GM15510 (cell line): ENCODE measurements around the gene TRIP12.

ENCODE experiments used
- POLR2A ChIP-seq: IDR thresholded peaks from 3 replicates; pipeline ENCODE4 v1.6.1; 2011; ENCODE audit warnings: borderline replicate concordance; ENCODE audit not compliant: insufficient read length; ENCODE audit errors: extremely low read depth

Gene TRIP12

DNA sequence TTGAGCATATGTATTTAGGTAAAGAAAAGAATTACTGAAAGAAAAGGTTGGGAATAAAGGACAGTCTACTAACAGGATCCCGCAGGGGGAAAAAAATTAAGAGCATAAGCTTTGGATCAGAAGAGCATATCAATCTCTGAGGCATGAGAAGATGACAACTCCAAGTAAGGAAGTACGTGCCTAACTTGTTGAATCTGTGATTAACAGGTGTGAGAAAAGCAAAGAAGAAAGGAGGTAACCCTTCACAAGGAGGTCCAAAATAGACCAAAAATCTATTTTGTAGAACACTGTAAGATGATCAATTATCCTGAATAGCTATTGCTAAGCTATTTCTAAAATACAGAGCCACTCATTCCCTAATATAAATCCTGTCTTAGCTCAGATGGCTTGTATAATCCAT is 32.8 kb downstream of the TRIP12 start:
- TF ChIP-seq POLR2A = no peak

DNA sequence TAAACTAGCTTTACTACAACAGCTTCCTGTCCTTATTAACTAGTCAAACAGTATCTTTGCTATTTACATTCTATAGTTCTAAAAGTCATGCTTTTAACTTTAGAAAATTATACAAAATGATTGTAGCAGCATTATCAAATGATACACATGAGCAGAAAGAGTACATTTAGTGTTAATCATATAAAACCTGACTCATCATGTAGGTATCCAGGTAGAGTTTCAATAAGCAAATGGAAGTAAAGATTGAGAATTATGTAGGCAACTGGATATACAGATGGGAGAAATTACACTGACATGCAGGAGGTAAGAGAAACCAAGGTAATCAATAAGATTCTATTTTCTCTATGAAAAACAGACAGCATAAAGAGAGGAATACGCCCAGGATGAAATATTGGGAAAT is 33.8 kb downstream of the TRIP12 start:
- TF ChIP-seq POLR2A = no peak

DNA sequence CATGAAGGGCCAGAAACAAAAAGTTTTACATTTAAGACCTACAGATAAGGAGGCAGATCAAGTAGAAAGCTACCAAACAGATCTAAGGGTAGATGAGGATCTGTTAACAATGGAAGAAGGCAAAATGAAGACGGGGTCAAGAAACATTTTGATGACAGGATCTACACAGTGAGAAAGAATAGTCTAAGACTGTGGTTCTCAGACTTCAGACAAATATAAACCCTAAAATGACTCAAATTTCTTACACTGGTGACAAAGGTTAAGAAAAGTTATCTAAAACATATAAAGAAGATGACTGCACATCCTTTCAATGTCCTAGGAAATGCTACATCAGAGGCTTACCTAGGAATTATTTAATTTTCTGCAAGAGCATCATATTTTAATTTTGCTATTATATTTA is 34.4 kb downstream of the TRIP12 start:
- no peak for TF ChIP-seq POLR2A

DNA sequence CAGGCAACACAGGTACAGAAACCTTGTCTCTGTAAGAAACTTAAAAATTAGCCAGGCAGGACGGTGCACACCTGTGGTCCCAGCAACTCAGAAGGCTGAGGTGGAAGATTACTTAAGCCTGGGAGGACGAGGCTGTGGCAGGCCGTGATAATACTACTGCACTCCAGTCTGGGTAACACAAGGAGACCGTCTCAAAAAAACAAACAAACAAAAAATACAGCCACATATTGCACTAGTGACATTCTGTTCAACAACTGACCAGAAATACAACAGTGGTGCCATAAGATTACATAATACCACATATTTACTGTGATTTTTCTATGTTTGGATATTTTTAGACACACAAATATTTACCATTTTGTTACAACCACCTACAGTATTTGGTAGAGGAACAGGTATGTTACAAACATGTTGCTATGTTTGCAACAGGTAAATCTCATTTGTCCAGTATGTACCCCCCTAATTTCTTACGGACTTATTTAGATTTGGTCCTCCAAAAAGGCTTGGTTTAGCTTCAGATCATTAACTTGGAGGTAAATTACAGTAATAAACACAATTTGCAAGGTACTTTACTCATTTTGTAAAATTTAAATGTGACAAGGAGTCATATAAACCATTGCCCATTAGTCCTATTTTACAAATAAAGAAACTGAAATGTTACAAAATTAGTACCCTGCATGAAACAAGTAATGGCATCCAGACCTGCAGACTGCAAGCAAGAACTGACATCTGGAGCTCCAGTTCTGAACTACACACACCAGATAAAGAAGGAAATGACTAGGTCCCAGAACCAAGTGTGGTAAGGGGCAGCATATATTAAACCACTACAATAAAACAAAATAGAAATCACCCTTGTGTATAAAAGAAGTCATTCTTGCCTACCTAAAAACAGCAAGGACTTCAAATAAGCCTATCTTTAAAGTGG is 36.8 kb downstream of the TRIP12 start:
- TF ChIP-seq POLR2A = no peak

DNA sequence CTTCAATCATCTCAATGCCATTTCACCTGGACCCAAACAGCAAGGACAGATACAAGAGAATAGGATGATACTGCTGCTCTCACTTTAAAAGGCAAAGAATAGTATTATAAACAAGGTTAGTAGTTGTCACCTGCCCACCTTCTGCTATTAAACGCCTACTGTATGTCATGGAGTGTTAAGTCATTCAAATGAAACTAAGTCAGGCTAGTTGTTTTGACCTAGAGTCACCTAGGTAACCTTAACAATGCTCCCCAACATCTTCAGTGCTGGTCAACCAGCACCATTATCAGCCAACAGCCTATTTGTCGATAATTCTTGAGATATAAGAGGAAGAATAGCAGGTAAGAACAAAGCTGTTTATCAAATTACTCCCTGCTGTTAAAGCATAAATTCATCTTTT is 39.2 kb downstream of the TRIP12 start:
- no peak for TF ChIP-seq POLR2A

DNA sequence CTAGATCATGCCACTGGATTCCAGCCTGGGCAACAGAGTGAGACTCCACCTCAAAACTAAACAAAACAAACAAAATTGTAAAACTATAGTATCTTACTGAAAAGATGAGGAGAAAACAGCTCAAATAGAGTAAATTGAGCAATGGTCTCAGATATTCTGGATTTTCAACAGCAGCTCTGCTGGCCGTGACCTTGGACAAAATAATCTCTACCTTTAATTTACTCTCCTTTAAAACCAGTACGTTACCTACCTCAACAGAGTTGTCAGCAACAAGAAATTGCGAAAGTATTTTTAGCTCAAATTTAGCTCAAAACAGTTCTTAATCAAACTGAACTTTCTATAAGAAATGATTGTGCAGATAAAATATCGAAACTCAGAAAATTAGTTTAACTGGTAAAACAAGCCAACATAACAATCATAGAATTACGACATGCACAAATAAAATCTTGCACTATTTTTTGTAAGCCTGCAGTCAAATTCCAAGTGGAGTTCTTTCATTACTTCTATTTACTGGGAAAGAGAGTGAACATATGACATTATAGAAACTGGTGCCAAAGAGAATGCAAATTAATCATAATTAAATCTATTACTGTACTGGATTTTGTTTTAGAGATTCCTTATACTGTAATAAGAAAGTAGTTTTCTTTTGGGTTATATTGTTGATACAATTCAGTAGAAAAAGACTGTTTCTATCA is 40.8 kb downstream of the TRIP12 start:
- TF ChIP-seq POLR2A = no peak

DNA sequence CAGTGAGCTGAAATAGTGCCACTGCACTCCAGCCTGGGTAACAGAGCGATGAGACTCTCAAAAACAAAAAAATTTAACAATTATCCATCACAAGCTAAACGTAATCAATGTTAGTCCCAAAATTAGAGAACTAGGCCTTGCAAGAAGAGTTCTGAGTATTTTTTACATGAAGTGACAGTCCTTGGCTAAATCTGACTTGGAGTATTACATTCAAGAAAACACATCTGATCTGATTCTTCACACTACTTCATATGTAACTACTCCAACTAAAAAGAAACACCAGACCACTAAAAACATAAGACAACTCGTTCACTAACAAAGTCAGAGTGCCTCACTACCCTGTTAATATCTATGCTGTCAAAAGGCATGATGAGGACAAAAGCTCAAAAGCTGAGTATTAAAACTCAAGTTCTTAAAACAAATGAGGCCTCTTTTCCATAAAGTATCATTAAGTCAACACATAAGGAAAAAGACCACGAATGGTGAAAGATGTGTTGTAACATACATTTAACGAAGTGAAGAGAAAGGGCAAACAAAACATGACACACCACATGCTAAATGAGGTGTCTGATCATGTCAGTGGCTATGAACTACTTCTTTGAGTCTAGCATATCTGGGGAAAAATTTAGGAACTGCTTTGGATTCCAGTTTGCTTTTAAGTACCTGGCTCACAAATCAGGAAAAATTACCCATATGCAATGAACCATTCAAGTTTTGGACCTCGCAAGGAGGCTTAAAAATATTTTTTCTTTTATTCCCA is 42.4 kb downstream of the TRIP12 start:
- no peak for TF ChIP-seq POLR2A

DNA sequence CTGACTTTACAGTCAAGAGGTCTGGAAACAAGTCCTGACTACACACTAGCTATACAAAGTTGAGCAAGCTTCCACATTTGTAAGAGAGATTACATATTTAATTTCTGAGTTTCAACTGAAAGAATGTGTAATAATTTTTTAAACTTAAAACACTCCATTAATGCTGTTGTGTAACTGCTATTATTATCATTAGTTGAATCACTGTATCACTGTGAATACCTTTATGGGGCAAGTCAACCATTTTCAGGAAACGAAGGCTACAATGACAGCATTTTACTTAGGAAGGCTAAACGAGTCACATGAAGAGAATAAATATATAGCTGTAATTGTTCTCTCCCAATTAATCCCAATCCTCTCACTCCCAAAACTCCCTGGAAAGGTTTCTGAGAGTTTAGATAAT is 46.3 kb downstream of the TRIP12 start:
- TF ChIP-seq POLR2A = no peak

DNA sequence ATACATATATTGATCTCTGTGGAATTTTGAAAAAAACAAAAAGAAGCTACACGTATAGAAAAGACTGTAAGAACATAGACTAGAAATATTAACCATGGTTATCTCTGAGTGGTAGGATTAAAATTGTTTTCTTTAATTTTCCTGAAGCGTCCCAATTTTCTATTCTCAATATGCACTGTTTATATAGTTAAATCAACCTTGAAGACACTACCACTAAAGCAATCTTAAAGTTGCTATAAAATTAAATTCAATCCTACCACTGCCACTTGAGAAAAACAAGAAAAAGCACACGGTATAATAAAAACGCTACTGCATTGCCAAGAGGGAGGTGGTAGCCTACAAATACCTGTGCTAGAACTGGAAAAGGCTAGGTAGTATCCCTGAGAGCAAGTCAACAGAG is 47.2 kb downstream of the TRIP12 start:
- no peak for TF ChIP-seq POLR2A

DNA sequence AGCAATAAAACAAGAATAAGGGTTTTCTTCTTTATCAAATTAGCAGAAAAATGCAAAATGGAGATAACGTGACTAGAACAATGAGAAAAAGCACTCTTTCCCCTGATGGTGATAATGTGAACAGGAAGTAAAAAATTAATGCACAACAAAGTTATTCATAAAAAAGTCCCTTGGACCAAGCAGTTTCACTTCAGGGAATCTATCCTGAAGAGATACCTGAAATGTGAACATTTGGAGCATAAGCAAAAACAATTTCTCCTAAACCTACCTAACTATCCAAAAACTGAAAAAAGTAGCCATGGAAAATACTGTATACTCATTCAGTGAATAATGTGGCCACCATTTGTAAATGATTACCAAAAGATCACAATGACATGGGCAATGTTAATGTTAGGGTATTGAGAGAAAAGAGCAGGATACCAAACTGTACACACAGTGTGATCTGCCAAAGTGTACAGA is 48.7 kb downstream of the TRIP12 start:
- no peak for TF ChIP-seq POLR2A

DNA sequence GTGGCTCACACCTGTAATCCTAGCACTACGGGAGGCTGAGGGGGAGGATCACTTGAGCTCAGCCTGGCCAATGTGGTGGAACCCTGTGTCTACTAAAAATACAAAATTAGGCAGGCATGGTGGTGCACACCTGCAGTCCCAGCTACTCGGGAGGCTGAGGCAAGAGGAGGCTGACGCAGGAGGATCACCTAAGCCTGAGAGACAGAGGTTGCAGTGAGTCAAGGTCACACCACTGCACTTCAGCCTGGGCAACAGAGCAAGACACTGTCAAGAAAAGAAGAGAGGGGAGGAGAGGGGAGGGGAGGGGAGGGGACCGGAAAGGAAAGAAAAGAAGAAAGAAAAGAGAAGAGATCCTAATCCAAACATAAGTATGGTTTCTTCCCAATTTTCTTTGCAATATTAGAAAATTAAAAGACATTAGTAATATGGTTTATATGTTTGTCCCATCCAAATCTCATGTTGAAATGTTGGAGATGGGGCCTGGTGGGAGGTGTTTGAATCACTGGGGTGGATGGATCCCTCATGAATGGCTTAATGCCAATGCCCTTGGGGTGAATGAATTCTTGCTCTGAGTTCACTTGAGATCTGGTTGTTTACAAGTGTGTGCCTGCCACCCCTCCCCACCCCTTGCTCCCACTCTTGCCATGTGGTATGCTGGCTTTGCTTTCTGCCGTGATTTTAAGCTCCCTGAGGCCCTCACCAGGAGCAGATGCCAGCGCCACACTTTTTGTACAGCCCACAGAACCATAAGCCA is 50.7 kb downstream of the TRIP12 start:
- TF ChIP-seq POLR2A = no peak

DNA sequence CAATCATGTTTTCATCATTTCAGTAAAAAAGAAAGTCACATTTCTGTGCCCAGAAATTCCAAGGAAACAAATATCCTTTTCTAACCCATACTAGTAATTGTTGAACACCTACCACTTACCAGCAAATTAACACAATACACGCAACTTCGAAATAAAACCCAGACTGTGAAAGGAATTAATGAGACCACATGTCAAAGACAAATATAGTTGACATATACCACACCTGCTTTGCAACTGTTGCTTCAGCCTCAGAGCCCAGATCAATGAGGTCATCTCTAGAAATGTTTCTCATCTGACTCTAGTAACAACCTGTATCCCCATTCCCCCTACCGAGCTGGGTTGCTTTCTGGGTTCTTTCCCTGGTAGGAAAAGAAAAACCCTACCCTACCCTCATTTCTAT is 52.6 kb downstream of the TRIP12 start:
- no peak for TF ChIP-seq POLR2A

DNA sequence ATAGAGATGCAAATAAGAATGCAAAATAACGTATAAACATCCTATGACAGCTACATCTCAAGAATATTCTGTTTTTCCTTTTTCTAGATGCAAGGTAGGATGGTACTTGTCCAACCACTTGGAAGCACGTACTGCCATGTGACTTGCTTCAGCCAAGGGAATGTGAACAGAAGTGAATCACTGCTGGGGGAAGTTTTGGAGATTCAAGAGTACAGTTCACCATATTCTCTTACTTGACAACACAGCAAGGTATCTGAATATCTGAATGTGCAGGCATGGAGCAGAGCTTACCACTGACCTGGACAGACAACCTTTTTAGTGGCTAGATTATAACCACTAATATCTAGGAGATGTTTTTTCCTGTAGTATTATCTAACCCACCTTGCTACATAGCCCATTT is 53.0 kb downstream of the TRIP12 start:
- TF ChIP-seq POLR2A = no peak

DNA sequence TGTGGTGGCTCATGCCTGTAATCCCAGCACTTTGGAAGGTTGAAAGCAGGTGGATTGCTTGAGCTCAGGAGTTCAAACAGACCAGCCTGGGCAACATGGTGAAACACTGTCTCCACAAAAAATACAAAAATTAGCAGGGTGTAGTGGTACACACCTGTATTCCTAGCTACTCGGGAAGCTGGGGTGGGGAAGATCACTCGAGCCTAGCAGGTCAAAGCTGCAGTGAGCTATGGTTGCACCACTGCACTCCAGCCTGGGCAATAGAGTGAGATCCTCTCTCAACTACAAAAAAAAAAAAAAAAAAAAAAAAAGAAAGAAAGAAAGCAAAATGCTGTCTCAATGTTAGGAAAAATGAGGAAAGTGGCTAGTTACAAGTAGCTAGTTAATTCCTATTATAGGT is 56.8 kb downstream of the TRIP12 start:
- TF ChIP-seq POLR2A = no peak
